Stomach (tissue), 4 donors: ENCODE results near the gene CAB39.

Experiments used
- EP300 ChIP-seq: sonication (generic); formaldehyde crosslinking; IDR thresholded peaks from one replicate; pipeline ENCODE4 v1.6.1; 2017; ENCODE audit warnings: antibody characterized with exemption
- POLR2A ChIP-seq, 4 donors: fragments of 450-650 bp; IDR thresholded peaks; one replicate each; pipeline ENCODE4 v1.6.1; 2016; ENCODE audit warnings: antibody characterized with exemption in 4 of 4, control low read depth in 2 of 4, mild to moderate bottlenecking in 1 of 4, moderate library complexity in 1 of 4
- POLR2AphosphoS5 ChIP-seq, 3 donors: sonication (generic); formaldehyde crosslinking; IDR thresholded peaks; one replicate each; pipeline ENCODE4 v1.6.1; 2016; ENCODE audit warnings: antibody characterized with exemption in 3 of 3
- TF ChIP-seq, protein P1 (sequence below), 7 experiments: fragments of 450-650 bp in 4 of 7; fragments of 200-600 bp in 3 of 7; sonication (generic) in 3 of 7; IDR thresholded peaks; one replicate each; pipeline ENCODE4 v1.5.1; 2016 to 2019; ENCODE audit warnings: antibody characterized with exemption in 7 of 7, control low read depth in 2 of 7, mild to moderate bottlenecking in 1 of 7

DNA sequence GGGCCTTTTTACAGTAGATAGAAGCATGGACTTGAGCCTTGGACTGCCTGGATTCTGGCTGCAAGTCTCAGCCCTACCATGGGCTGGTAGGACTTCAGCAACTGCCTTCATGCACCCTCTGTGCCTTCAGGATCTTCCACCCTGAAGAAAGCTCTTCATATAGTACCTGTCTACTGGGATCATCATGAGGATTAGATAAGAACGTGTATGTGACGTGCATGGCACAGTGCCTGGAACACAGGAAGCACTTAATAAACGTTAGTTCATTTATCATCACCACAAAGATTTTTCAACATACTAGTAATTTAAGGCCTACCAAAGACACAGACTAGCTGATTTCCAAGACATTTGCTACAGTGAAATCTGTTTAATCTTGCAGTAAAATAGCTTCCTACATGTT is 98.9 kb downstream of the CAB39 start:
- TF ChIP-seq, protein P1, sequence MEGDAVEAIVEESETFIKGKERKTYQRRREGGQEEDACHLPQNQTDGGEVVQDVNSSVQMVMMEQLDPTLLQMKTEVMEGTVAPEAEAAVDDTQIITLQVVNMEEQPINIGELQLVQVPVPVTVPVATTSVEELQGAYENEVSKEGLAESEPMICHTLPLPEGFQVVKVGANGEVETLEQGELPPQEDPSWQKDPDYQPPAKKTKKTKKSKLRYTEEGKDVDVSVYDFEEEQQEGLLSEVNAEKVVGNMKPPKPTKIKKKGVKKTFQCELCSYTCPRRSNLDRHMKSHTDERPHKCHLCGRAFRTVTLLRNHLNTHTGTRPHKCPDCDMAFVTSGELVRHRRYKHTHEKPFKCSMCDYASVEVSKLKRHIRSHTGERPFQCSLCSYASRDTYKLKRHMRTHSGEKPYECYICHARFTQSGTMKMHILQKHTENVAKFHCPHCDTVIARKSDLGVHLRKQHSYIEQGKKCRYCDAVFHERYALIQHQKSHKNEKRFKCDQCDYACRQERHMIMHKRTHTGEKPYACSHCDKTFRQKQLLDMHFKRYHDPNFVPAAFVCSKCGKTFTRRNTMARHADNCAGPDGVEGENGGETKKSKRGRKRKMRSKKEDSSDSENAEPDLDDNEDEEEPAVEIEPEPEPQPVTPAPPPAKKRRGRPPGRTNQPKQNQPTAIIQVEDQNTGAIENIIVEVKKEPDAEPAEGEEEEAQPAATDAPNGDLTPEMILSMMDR (IDR thresholded peaks at IDR 0.05): no peak
- TF ChIP-seq POLR2AphosphoS5 (IDR thresholded peaks at IDR 0.05) (no peak), POLR2A (IDR thresholded peaks at IDR 0.05) (no peak), EP300 (no peak)
